Cerebellar cortex (tissue), 1 donor: ENCODE data around the gene BMP8B.
"Not testable (repeated sequence)": the region's sequence is repeated elsewhere in the genome, so short reads cannot be mapped to it uniquely, and the experiment has no call there.

Experiments
- DNase-seq: peaks from one replicate; pipeline ENCODE4 v3.0.0-alpha.2; 2015; ENCODE audit warnings: low spot score

Gene BMP8B

DNA sequence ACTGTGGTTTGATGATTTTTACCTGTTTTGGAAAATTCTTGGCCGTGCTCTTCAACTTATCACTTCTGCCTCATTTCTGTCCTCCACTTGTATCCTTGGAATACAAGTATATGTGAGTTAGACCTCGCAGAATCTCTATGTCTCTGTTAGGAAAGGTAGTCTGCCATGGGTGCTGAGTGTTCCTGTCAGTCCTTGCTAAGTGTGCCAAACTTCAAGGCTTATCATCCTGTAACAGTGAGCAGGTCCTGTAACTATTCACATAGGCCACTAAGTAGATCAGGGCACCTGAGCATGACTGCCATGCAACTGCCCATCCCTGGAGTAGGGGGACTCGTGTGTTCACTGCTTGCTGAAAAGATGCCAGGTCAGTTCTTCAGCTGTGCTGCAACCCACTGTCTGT, 24.2 kb upstream of the BMP8B start:
- no peak for DNase-seq

GRCh38 chr1:39808784-39809517, 20.3 kb upstream of the BMP8B start:
- no peak for DNase-seq

DNA sequence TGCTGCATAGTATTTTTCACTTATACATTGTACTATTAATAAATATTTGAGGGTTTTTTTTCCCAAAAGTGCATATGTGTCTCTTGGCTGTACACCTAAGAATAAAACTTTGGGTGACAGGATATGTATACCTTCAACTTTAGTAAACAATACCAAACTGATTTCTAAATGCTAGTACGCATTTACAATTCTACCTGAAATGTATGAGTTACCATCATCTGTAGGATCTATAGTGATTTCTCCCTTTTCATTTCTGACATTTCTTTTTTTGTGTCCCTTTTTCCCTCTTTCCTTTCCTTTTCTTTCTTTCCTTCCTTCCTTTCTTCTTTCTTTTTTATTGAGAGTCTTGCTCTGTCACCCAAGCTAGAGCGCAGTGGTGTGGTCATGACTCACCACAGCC, 16.7 kb upstream of the BMP8B start:
- DNase-seq, result no peak

DNA sequence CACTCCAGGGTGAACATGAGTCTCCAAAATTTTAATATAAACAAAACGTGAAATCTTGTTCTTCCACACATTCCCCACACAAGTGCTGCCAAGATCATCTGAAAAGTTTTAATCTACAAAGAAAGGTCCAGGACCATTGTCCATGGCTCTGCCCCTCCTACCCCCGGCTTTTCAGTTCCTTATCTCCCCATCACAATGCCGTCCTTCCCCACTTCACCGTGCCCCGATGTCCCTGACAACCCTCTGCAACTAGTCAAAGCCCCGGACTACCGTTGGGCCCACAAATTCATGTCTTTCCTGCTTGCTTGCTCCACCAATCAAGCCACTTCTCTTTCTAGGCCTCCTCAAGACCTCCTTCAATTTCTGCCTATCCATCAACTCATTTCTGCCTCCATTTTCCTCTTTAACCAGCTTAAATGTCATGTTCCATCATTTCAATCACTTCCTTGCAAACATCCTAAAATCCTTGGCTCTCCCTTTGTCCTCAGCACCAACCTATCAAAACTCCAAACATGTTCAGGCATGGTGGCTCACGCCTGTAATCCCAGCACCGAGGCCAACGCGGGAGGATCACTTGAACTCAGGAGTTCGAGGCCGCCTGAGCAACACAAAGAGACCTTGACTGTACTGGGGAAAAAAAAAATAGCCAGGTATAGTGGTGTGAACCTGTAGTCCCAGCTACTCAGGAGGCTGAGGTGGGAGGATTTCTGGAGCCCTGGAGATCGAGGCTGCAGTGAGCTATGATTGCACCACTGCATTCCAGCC, 14.0 kb upstream of the BMP8B start:
- no peak for DNase-seq

DNA sequence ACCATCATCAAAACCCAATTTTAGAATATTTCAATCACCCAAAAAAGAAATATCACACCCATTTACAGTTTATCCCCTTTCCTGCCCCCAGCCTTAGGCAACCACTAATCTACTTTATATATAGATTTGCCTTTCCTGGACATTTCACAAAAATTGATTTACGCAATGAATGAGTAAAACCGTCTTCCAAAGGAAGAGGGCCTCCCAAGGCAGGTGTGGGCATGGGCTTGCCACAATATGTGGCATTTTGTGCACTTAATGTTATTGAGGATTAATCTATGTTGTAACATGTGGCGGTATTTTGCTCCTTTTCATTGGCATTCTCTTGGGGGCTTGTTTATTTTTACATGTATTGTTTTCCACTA, 11.8 kb upstream of the BMP8B start:
- no peak for DNase-seq

GRCh38 chr1:39799770-39800470, 11.3 kb upstream of the BMP8B start:
- peak; percentile 37 for DNase-seq

GRCh38 chr1:39798859-39799769, 10.4 kb upstream of the BMP8B start:
- not testable (repeated sequence) for DNase-seq

DNA sequence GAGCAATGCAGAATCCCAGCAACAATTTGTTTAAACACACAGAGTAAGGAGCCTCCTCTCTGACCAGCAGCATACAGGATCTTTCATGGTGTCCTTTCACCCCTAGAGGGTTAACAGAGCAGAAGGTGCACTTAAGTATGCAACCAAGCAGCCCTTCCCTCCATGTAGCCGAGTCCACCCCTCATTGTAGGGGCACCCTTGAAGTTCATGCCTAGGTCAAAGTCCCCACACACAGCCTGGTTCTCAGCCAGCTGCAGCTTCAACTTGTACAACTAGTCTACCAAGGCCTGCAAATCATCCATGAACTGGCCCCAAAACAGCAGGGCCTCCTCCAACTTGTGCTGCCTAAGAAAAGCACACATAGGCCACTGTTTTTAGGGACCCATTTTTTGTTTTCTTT, 7.0 kb upstream of the BMP8B start:
- no peak for DNase-seq

GRCh38 chr1:39791838-39792237, 3.2 kb upstream of the BMP8B start:
- DNase-seq, result no peak

DNA sequence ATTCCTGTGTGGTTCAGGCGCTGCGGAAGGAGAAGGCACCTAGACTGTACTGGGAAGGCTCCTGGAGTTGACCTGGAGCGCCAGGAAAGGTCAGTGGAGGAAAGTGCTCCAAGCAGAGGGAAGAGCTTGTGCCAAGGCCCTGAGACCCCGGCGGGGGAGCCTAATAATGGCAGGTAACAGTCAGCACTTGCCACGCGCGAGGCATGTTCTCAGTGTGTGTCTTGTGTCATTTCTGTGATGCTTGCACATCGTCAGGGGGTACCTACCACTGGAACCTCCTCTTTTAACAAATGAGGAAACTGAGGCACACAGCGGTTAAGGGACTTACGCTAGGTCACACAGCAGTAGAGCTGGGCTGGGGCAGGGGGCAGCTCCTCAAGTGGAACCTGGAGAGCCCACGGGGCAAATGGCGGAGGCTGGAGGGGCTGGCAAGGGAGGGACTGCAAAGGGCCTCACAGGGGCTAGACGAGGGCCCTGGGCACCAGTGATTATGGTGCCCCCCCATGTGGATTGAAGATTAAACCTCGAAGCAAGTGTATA, 976 bp upstream of the BMP8B start:
- DNase-seq, result no peak

GRCh38 chr1:39788426-39788757, 273 bp downstream of the BMP8B start:
- no peak for DNase-seq

- not testable (repeated sequence) for DNase-seq
Measured at GRCh38 chr1:39787964-39788363, 701 bp downstream of the BMP8B start.

- no peak for DNase-seq
Measured at GRCh38 chr1:39787468-39787867, 1.2 kb downstream of the BMP8B start.

- not testable (repeated sequence) for DNase-seq
Measured at GRCh38 chr1:39787108-39787375, 1.6 kb downstream of the BMP8B start.

GRCh38 chr1:39786303-39787107, 2.2 kb downstream of the BMP8B start:
- DNase-seq, result not testable (repeated sequence)

GRCh38 chr1:39782685-39783084, 6.0 kb downstream of the BMP8B start:
- not testable (repeated sequence) for DNase-seq

DNA sequence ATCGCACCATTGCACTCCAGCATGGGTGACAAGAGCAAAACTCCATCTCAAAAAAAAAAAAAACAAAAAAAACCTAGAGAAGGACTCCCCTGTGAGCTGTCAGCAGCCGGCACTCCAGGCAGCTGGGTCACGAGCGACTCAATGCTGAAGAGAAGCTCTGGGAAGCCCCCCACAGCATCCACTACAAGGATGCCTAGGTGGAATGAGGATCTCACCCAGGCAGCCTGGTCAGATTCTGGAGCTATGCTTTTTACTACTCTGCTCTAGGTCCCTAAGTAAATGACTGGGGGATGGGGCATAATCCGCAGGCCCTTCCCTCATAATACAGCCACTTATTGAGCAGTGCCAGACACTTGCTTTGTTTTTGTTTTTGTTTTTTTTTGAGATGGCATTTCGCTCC, 6.6 kb downstream of the BMP8B start:
- no peak for DNase-seq

DNA sequence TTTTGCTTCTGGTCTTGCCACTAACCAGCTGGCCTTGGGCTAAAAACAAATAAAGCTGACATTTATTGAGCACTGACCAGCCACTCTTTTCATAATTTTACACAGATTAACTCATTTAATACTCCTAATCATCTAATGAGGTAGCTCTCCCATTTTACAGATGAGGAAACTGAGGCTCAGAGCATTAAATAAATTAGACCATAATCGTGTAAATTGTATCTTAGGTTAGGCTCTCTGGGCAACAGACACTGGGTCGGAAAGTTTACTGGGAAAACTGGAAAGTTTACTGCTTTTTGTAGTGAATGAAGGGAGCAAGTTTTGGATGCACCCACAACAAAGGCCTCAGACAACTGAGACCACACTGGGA, 7.3 kb downstream of the BMP8B start:
- no peak for DNase-seq

DNA sequence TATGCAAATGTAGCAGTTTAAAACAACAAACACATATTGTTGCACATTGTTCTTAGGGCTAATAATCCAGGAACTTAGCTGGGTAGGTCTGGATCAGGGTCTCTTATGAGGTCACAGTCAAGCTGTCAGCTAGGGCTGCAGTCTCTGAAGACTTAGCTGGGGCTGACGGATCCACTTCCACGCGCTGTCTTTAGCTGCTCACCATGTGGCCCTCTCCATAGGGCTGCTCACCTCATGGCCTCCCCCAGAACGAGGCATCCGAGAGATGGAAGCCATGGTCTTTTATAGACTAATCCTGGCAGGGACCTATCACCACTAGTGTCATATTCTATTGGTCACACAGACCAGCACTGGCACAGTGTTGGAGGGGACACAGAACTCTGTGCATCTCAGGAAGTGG, 8.8 kb downstream of the BMP8B start:
- no peak for DNase-seq

GRCh38 chr1:39779137-39779536, 9.5 kb downstream of the BMP8B start:
- no peak for DNase-seq

DNA sequence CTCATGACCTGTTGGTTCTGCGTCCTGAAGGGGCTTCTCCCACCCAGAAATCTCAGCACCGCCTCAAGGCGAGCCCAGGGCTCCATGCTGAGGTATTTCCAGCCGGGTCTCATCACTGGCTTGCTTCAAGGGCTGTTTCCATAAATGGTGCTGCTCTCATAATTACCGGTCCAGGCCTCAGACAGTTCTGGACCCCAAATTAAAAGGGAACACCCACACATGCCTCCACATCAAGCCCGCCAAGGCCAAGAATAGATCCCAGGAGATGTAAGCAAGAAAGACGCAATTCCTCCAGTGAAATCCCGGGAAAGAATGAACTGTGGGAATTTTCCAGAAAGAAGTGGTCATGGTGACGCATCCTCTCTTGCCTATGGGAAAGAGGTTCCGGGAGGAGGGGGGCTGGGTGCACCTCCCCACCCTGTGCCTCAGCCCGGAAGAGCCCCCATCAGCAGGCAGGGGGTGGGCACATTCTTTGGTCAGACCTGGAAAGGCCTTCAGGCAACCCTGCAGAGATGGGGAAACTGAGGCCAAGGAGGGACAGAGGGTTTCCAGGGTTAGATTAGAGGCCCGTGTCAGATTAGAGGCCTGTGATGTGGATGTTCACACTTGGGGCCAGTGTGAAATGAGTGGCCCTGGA, 10.1 kb downstream of the BMP8B start:
- DNase-seq, result not testable (repeated sequence)
